GM21367 (cell line): ENCODE results near the gene TEX14.
"Not testable (repeated sequence)": the region's sequence is repeated elsewhere in the genome, so short reads cannot be mapped to it uniquely, and the experiment has no call there.

Experiments used
- ATAC-seq: cut with Tn5 transposase; IDR thresholded peaks from one replicate; pipeline ENCODE4 v1.9.1; 2021; ENCODE audit not compliant: unreplicated experiment

Gene TEX14

DNA sequence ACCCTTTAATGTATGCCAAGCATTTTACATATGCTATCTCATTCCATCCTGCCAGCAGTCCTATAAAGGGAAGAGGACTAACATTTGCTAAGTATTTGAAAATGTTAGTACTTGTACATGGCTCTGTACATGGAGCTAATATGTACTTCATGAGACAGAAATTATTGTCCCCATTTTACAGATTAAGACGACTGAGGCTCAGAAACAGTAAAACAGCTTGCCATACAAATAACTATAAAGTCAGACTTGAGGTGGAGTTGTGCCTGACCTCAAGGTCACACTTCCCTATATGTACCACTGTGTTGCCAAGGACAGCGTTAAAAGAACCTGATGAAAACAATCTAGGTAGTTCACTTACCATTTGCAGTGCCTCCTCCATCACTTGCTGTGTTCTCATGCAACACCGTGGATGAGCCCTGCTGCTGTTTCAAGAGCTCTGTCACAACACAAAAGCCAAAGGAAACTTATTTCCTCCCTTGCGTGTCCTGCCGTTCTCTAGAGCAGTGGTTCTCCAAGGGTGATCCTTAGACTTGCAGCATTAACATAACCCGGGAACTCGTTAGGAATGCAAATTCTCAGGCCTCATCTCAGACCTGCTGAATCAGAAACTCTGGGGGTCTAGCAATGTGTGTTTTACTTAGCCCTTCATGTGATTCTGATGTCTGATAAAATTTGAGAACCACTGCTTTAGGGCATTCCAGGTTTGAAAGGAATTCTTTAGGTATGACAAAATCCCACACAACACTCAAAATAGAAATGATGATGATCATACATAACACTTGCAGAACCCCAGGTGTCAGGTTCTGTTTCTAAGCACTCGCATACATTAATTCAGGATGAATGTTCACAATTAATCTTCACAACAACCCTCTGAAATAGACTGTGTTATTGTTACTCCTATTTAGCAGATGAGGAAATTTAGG is 126.2 kb downstream of the TEX14 start:
- ATAC-seq: no peak

DNA sequence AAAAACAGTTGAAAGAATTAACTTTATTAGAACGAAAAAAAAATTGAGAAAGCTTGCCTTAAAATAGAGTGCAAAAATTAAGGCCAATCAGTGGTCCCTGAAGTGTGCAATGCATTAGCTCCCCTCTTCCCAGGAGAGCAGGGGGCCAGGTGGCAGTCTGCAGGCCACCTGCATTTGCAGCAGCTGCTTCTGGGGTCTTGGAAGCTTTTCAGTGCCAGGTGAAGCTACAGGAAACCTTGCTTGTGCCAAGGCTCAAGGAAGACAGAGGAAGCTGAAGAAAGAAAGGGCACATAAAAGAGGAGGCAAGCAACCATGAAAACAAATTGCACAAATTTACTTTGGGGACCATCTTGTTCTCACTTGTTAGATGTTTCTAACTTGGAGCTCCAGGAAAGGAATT is 126.9 kb downstream of the TEX14 start:
- no peak for ATAC-seq

DNA sequence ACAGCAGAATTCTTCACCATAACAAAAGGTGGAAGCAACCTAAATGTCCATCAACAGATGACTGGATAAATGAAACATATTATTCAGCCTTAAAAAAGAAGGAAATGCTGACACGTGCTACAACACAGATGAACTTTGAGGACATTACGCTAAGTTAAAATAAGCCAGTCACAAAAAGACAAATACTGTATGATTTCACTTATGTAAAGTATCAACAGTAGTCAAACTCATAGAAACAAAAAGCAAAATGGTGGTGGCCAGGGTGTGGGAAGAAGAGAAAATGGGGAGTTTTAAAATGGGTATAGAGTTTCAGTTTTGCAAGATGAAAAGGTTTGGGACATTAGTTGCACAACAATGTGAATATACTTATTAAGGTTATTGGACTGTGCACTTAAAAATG is 127.6 kb downstream of the TEX14 start:
- ATAC-seq: no peak

DNA sequence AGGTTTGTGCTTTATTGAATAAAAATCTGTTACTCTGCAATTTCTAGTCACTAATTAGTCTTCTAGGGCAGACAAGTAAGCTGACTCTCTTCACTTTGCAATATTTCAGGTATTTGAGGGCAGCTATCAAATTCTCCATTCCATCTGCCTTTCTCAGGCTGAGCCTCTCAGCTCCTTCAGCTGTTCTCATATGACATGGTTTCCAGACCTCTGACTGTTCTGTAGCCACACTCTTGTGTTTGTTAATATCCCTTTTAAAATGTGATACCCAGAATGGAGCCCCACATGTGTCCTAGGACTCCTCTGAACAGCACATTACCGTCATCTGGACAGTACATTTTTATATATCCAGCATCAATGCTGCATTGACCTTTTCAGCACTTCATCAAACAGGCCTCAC is 131.3 kb downstream of the TEX14 start:
- ATAC-seq: no peak

DNA sequence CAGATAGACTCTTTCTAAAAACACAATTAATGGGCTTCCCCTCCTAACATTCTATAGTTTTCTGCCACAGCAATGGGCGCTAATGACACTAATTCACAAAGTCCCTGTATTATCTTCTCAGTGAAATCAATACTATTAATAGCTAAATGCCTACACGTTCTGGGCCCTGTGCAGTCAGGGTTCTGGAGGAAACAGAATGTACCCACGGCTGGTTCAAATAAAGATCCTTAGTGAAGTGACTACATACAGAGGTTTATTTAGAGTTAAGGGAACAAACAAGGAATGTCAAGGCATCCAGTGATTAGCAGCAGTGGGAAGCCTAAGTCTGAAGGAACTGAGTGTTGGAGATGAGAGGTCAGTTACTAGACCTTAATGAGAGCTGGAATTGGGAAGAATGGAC is 133.9 kb downstream of the TEX14 start:
- no peak for ATAC-seq

DNA sequence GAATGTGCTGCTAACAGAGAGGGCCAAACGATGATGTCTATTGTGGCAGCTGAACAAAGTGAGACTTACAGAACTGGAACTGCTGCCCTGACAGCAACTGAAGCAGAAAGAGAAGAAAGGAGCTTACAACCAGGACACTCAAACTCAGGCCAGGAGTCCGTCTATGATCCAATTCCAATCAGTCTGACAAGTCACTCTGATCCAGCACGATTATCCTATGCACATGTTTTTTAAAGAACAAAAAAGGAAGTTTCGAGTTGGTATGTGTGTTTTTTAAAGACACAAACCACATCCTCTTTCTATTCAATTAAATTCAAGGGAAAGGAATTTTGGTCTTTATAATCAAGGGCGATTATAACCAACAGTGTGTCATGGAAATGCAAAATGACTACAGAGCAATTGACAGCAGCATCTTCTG is 135.0 kb downstream of the TEX14 start:
- no peak for ATAC-seq

DNA sequence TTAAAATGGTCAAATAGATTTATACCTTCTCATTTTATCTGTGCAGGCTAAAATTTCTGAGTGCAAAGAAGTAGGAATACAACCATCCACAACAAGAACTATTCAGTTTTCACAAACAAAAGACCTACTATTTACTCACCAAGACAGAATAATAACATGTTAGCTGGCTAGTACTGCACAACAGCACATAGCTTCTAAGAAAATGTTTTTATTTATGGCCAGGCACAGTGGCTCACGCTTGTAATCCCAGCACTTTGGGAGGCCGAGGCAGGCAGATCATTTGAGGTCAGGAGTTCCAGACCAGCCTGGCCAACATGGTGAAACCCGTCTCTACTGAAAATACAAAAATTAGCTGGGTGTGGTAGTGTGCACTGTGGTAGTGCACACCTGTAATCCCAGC is 136.7 kb downstream of the TEX14 start:
- ATAC-seq: not testable (repeated sequence)

DNA sequence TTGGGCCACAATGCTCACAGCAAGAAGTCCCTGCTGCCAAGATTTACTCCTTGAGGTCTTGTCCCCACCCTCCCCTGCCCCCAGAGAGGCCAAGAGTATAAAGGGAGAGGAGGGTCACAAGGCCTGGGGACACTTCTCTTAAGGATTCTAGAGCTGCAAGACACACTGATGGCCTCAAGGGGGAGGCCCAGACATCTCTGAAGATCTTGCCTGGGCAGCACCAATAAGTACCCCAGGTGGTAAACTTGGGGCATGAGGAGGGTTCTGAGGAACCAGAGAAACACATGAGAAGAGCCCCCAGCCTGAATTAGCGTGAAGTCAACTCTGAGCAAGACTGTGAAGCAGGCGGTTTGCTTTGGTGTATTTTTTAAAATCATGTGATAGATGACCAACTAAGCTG is 150.6 kb downstream of the TEX14 start:
- no peak for ATAC-seq

DNA sequence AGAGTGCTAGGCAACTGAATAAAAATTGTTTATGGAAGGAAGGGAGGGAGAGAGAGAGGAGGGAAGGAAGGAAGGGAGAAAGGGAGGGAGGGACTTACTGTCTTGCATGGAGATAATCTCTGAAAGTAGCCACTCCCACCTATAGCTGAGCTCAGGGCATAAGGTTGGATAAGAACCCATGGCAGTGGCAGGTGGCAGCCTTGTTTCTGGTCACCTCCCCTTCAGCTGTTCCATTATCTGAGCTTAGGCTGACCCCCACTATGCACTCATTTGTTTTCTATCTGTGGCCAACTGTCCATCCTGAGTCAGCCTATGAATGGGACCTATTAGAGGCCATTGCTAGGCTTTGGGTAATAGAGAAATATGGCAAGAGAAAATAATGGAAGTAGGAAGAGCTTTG is 152.1 kb downstream of the TEX14 start:
- ATAC-seq: no peak

DNA sequence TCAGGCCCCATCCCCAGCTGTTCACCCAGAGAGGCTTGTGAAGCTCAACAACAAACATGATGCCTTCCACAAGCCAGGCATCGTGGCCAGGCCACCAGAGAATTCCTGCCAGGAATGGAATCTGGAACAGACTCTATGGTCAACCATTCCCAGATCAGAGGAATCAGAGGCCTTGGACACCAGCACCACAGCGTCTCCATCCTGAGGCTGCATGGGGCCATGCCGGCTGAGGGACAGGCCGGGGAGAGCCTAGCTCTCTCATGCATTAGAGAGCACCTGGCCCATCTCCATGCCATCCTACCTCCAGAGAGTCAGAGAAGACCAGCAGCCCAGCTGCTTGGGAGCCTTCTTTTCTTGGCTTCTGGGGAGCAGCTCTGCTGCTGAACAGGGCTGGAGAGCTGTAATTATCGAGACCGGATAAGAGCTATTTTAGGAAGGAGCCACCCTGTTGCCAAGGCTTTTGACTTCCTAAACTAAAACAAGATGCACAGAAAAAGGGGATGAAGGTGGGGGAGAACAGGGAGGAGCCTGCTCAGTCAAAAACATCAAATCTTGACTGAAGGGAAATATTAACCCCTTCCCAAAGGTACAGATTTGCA is 152.9 kb downstream of the TEX14 start:
- ATAC-seq: no peak

DNA sequence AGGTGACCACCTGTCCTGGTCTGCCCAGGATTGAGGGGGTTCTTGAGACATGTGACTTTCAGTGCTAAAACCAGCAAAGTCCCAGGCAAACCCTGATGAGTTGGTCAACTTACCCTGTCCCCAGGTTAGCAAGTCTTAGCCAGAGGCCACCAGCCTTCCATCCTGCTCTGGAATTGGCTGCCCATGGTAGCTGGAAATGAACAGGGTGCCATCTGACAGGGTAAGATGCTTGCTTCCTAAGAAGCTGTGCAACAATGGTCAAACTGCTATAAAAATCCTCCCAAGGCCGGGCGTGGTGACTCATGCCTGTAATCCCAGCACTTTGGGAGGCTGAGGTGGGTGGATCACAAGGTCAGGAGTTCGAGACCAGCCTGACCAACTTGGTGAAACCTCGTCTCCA is 154.6 kb downstream of the TEX14 start:
- ATAC-seq: no peak

DNA sequence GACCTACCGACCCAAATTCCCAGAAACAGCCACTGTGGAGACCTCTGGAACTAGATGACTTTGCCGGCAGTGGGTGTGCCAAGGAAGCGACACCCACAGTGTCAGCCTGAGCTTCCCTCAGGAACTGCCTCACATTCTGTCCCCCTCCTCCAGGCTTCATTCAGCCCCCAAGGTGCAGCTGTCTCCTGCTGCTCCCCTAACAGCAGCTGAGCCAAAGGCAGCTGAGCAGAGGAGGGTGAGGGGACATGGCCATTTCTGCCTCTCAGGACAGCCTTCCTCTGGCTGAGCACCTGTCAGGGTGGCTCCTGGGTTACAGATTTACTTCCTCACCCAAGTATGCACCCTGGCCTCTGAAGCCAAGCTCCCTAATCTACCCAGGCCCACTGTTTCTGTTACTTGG is 155.3 kb downstream of the TEX14 start:
- ATAC-seq: no peak

DNA sequence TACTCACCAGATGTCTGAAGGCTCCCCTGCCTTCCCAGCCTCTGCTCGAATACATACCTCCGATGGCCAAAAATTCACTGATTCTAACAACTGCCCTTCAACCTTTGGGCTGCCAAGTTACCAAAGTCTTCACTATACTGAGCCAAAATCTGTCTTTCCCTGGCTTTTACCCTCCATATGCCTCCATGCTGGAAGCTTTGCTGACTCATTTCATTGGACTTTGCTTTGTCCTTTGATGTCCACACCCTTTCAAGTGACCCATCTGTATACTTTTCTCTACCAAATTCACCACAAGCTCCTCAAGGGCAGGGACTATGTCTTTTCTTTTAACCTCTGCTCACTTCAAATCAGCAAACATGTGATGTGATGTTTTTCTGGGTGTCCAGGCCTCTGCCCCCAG is 156.4 kb downstream of the TEX14 start:
- no peak for ATAC-seq

DNA sequence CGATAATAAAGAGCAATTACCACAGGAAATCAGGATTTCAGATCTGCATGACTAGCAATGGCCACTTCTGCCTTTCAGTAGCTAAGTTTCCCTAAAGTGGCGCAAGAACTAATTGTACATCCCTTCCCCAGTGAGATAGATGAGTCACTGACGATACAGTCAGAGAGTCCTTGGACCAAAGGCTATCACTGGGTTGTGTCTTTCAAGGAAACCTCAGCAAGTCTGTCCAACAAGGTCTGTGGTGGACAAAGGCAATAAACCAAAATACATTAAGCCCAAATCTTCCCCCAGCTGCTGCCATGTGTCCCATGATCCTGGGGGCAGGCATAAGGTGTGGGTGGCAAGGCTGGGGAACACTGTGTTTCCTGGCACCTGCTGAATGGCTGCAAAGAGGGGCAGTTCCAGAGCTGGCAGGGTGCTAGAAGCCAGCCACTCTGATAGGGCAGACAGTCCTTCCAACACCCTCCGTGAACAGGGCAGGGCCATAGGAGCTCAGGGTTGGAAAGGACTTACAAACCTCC is 156.9 kb downstream of the TEX14 start:
- no peak for ATAC-seq

DNA sequence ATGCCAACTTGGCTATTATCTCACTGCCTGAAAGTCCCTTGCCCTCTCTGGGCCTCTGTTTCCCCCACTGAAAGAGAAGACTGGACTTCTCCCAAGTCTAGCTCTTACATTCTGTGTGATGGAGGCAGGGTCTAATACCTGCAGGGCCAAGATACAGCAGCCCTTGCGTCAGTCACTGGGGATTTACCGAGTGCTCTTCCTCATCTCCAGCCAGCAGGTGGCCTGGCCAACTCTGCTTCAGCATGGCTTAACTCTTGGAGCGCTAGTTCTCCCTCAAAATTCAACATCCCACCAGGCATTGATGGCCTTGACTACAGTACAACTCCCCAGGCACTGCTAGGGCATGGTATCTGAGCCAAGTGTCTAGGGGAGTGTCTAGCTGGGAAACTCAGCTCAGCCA is 157.5 kb downstream of the TEX14 start:
- ATAC-seq: no peak

DNA sequence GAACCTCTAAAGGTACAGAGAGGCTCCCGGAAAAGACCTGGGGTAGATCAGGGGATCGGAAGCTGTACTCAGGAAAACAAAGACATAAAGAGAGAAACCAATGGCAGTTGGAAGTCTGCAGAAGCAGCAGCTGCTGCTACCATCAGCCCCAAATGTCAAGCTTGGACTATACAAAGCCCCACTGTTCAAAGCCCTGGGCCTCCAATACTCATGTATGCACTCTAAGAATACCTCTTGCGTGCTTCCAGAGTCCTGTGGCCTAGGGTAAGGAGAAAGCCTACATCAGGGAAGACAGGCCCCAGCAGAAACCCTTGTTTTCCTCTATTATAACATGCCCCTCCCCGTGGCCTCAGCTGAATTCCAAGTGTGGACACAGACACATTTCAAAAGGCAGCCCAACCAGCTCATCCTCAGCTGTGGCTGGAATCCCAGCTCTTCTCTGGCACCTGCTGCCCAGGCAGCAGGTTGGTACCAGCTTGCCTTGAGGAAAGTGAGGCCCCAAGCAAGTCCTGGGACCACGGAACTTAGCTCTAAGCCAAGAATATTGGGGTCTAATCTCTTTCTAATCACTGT is 158.1 kb downstream of the TEX14 start:
- ATAC-seq: no peak

DNA sequence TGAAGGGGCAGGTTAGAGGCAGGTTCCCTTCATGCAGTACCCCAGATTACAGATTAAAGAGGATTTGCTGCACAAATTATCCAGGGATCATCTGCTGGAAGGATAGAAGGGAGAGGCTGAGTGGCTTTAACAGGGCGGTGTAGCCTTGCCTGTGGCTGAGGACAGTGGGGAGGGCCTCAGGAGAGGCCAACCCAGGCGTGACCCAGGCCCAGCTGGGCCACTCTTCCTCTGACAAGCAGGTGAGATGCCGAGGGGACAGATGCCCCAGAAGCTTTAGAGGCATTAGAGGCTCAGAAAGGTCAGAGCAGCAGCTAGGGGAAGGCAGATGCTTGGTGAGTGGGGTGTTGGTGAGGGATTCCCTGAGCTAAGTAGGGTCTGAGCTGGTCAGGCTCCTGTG is 159.3 kb downstream of the TEX14 start:
- ATAC-seq: no peak

DNA sequence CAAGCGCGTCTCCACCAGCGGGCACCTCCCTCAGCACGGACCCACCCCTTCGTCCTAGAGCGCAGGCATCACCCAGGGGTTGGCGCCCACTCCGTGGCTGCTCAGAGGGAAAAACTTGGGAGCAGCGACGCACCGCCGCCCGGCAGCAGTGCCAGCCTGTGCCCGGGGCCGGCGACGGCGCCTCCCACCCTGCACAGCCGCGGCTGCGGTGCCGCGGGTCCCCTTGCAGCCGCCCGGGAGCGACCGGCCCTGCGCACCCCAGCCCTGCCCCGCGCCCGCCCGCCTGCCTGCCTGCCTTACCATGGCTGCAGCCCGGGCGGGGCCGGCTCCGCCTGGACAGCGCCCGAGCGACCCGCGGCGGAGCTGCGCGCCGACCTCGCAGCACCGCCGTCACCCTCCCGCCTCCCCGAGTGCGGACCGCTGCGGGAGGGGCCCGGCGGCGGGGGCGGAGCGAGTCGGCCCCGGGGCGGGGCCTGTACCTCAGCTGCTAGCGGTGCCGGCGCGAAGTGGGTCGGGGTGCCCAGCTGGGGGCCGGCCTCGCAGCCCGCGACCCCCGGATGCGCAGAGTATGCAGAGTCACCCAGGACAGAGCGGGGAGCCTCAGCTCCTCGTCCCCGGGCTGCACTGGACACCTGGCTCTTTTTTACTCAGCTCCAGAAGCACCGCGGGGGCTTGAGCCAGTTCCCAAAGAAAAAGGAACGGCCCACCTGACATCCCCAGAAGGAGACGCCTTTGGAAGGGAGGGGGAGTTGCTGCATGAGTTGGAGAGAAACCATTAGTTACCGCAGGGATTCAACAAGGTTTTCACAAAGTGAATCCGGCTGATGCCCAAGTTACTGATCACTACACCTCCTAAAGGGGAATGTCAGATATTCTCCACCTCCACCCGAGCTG is 159.9 kb downstream of the TEX14 start:
- no peak for ATAC-seq

DNA sequence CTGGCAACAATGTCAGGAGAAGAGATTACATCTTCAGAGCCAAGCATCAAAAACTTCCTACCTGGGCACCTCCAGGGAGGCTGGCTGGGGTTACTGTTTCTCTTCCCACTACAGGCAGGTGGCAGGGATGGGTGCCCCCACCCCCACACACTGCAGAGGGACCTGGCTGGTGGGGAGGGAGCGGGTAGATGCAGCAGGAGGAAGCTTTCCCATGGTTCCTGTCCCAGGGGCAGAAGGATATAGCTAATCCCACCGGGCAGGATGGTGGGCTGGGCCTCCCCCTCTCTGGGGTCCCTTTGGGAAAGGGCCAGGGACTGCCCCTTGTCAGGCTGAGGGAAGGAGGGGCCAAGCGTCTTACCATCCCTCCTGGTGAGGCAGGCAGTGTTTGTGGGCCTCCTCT is 160.7 kb downstream of the TEX14 start:
- no peak for ATAC-seq

DNA sequence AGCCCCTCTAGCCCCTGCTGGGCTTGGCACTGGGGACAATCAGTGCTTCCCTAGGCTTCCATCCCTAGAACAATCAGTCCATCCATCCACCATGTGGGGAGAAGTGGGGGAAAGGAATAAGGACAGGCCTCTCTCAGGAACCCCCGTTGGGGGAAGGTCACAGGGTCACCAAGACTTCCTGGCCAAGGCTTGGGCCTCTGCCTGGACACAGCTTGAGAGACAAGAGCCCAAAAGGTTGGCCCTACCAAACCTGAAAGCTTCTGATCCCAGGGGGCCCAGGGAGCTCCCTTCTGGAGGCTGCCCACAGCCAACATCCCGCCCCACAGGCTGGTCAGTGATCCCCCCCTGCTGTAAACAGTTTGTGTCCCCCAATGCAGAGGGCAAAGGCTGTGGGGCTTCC is 161.2 kb downstream of the TEX14 start:
- ATAC-seq: no peak

DNA sequence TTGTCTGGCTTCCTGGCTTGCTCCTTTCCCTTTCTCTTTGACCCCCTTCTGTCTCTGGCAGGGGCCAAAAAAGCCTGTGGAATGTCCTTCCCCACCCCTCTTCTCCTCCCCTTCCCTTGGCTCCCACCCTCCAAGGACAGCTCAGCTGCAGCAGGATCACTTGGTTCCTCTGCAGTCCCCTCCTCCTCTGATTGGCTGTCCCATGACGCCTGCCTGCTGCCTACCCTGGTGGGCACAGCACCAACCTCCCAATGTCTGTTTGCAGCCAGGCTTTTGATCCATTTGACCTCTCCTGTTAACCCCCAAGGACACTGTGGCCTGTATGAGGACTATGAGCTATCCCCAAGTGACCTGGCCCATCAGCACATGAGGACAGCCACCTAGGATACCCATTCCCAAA is 162.6 kb downstream of the TEX14 start:
- no peak for ATAC-seq
